ENCODE results near the gene TMEM238. TPM values are rescaled to one million over a fixed set of nuclear protein-coding genes. Genes with fewer than 3 reads are reported as not detected.

Gene TMEM238
- total RNA-seq, 2 donors from 2014 or later = 4.2 TPM; not detected in 1

- H3K4me3 ChIP-seq = peak overlapping the region; percentile 85
These were observed 42.2 kb downstream of the TMEM238 start for GRCh38 chr19:55341595-55342531.

GRCh38 chr19:55341171-55341588, 42.9 kb downstream of the TMEM238 start:
- ATAC-seq (ENCODE audit: insufficient number of reproducible peaks, low FRiP score, low read depth) (no peak), DNase-seq (ENCODE audit: low spot score) (no peak)
- Histone ChIP-seq H3K27ac (no peak overlapping the region), H3K4me3 (peak overlapping the region; percentile 85), H3K27me3 (replicated peaks; ENCODE audit: insufficient read depth) (no peaks in the 10 kb centered on the region), H3K9me3 (no peaks in the 10 kb centered on the region), H3K4me1 (ENCODE audit: control insufficient read depth in 1 of 2, low read depth in 2 of 2) (peaks cover 12 to 29% of the 10 kb centered on the region in 2 donors), H3K36me3 (peaks cover 15% of the 10 kb centered on the region)
- no peak for TF ChIP-seq CTCF (IDR thresholded peaks at IDR 0.05)

More at GRCh38 chr19:55341595-55342531, 42.2 kb downstream of the TMEM238 start:
- Histone ChIP-seq H3K9me3 (no peaks in the 10 kb centered on the region), H3K36me3 (peaks cover 15% of the 10 kb centered on the region), H3K27me3 (replicated peaks; ENCODE audit: insufficient read depth) (no peaks in the 10 kb centered on the region), H3K4me1 (ENCODE audit: control insufficient read depth in 1 of 2, low read depth in 2 of 2) (peaks cover 12 to 29% of the 10 kb centered on the region in 2 donors), H3K27ac (no peak overlapping the region)
- no peak for ATAC-seq (ENCODE audit: insufficient number of reproducible peaks, low FRiP score, low read depth)
- DNase-seq (ENCODE audit: low spot score) = no peak
- TF ChIP-seq CTCF (IDR thresholded peaks at IDR 0.05) = no peak

- no peak for DNase-seq (ENCODE audit: low spot score)
- no peak for TF ChIP-seq CTCF (IDR thresholded peaks at IDR 0.05)
- Histone ChIP-seq H3K27me3 (replicated peaks; ENCODE audit: insufficient read depth) (no peaks in the 10 kb centered on the region), H3K27ac (no peak overlapping the region), H3K9me3 (no peaks in the 10 kb centered on the region), H3K36me3 (peaks cover 15% of the 10 kb centered on the region), H3K4me1 (ENCODE audit: control insufficient read depth in 1 of 2, low read depth in 2 of 2) (peaks cover 12 to 29% of the 10 kb centered on the region in 2 donors), H3K4me3 (peak overlapping the region; percentile 85)
- no peak for ATAC-seq (ENCODE audit: insufficient number of reproducible peaks, low FRiP score, low read depth)
These were observed 43.3 kb downstream of the TMEM238 start for GRCh38 chr19:55340784-55341147.

GRCh38 chr19:55339889-55340783, 44.0 kb downstream of the TMEM238 start:
- DNase-seq (ENCODE audit: low spot score) = no peak
- no peak for ATAC-seq (ENCODE audit: insufficient number of reproducible peaks, low FRiP score, low read depth)

More at GRCh38 chr19:55339889-55340783, 44.0 kb downstream of the TMEM238 start:
- TF ChIP-seq CTCF (IDR thresholded peaks at IDR 0.05) = no peak
- no peaks in the 10 kb centered on the region for H3K27me3 ChIP-seq (replicated peaks; ENCODE audit: insufficient read depth)
- H3K36me3 ChIP-seq = peaks cover 15% of the 10 kb centered on the region
- peak overlapping the region; percentile 85 for H3K4me3 ChIP-seq
- peak overlapping the region in 1 of 2 donors; percentile 52 for H3K27ac ChIP-seq
- H3K4me1 ChIP-seq (ENCODE audit: control insufficient read depth in 1 of 2, low read depth in 2 of 2) = peaks cover 12 to 29% of the 10 kb centered on the region in 2 donors
- no peaks in the 10 kb centered on the region for H3K9me3 ChIP-seq

Measured in thoracic aorta (tissue), 2 donors.